Liver (tissue), 9 donors: ENCODE results near the gene RAB12. TPM values are rescaled to one million over a fixed set of nuclear protein-coding genes. Genes with fewer than 3 reads are reported as not detected.
"Not testable (repeated sequence)": the region's sequence is repeated elsewhere in the genome, so short reads cannot be mapped to it uniquely, and the experiment has no call there.

Experiments used
- DNase-seq: peaks from one replicate; pipeline ENCODE4 v3.0.0-alpha.2; 2017; ENCODE audit warnings: low spot score
- H3K27ac ChIP-seq, 2 donors: one replicate each; pipeline ENCODE4 v1.7.0; 2013; ENCODE audit warnings: inconsistent platforms in 2 of 2, low read length in 2 of 2, control low read depth in 1 of 2, low read depth in 1 of 2, mild to moderate bottlenecking in 1 of 2
- H3K27me3 ChIP-seq, 4 donors: one replicate each; pipeline versions ENCODE4 v1.6.1 to v1.7.0; 2013; ENCODE audit warnings: low read length in 3 of 4, inconsistent platforms in 1 of 4, mild to moderate bottlenecking in 1 of 4, moderate library complexity in 1 of 4; ENCODE audit not compliant: control insufficient read depth in 4 of 4, insufficient read depth in 4 of 4
- H3K36me3 ChIP-seq, 4 donors: one replicate each; pipeline versions ENCODE4 v1.6.1 to v1.7.0; 2013; ENCODE audit warnings: low read length in 3 of 4, mild to moderate bottlenecking in 3 of 4, low read depth in 1 of 4, moderate library complexity in 1 of 4; ENCODE audit not compliant: control insufficient read depth in 4 of 4, insufficient read depth in 3 of 4
- H3K4me1 ChIP-seq, 4 donors: one replicate each; pipeline versions ENCODE4 v1.6.1 to v1.7.0; 2013; ENCODE audit warnings: low read length in 3 of 4, mild to moderate bottlenecking in 3 of 4, moderate library complexity in 1 of 4; ENCODE audit not compliant: control insufficient read depth in 4 of 4, insufficient read depth in 4 of 4
- H3K4me3 ChIP-seq, 3 donors: one replicate each; pipeline versions ENCODE4 v1.6.1 to v1.7.0; 2013; ENCODE audit warnings: low read length in 3 of 3, control low read depth in 1 of 3, low read depth in 1 of 3, mild to moderate bottlenecking in 1 of 3
- H3K9ac ChIP-seq, 2 donors: one replicate each; pipeline ENCODE4 v1.7.0; 2013; ENCODE audit warnings: low read length in 2 of 2, mild to moderate bottlenecking in 2 of 2, moderate library complexity in 2 of 2, control low read depth in 1 of 2, low read depth in 1 of 2
- H3K9me3 ChIP-seq, 4 donors: one replicate each; pipeline versions ENCODE4 v1.6.1 to v1.7.0; 2013; ENCODE audit warnings: low read length in 3 of 4; ENCODE audit not compliant: control insufficient read depth in 4 of 4
- EGR1 ChIP-seq, 2 donors: IDR thresholded peaks; 2 replicates each; pipeline ENCODE4 v1.6.1; 2016 to 2018; ENCODE audit warnings: antibody characterized with exemption in 2 of 2, low read depth in 2 of 2
- FOXA1 ChIP-seq: IDR thresholded peaks from 2 replicates; pipeline ENCODE4 v1.6.1; 2016; ENCODE audit warnings: antibody characterized with exemption
- FOXA2 ChIP-seq: IDR thresholded peaks from 2 replicates; pipeline ENCODE4 v1.6.1; 2016; ENCODE audit warnings: antibody characterized with exemption
- GABPA ChIP-seq, 2 donors: IDR thresholded peaks in 1 of 2; conservative IDR thresholded peaks in 1 of 2; 2 replicates each; pipeline ENCODE4 v1.6.1; 2016; ENCODE audit warnings: antibody characterized with exemption in 2 of 2, mild to moderate bottlenecking in 1 of 2, moderate library complexity in 1 of 2
- HNF4A ChIP-seq, 2 donors: conservative IDR thresholded peaks; 2 replicates each; pipeline ENCODE4 v1.6.1; 2016; ENCODE audit warnings: antibody characterized with exemption in 2 of 2, mild to moderate bottlenecking in 2 of 2
- HNF4G ChIP-seq: IDR thresholded peaks from 2 replicates; pipeline ENCODE4 v1.6.1; 2016; ENCODE audit warnings: antibody characterized with exemption
- JUND ChIP-seq, 2 donors: IDR thresholded peaks; 2 replicates each; pipeline ENCODE4 v1.6.1; 2016; ENCODE audit warnings: antibody characterized with exemption in 2 of 2
- NR2F2 ChIP-seq: IDR thresholded peaks from 2 replicates; pipeline ENCODE4 v1.6.1; 2016; ENCODE audit warnings: antibody characterized with exemption
- RAD21 ChIP-seq, 2 donors: IDR thresholded peaks; 2 replicates each; pipeline ENCODE4 v1.6.1; 2016; ENCODE audit warnings: antibody characterized with exemption in 2 of 2, mild to moderate bottlenecking in 2 of 2
- RXRA ChIP-seq, 2 donors: IDR thresholded peaks; 2 replicates each; pipeline ENCODE4 v1.6.1; 2017 to 2018; ENCODE audit warnings: antibody characterized with exemption in 2 of 2, mild to moderate bottlenecking in 1 of 2
- SP1 ChIP-seq: IDR thresholded peaks from 2 replicates; pipeline ENCODE4 v1.6.1; 2018; ENCODE audit warnings: antibody characterized with exemption, mild to moderate bottlenecking
- TAF1 ChIP-seq: conservative IDR thresholded peaks from 2 replicates; pipeline ENCODE4 v1.6.1; 2016; ENCODE audit warnings: antibody characterized with exemption, mild to moderate bottlenecking
- YY1 ChIP-seq: IDR thresholded peaks from 2 replicates; pipeline ENCODE4 v1.6.1; 2016; ENCODE audit warnings: antibody characterized with exemption, mild to moderate bottlenecking
- WGBS: extraction: QIAGEN DNeasy Blood & Tissue Kit; methylation state at CpG from one replicate; pipeline ENCODE4 v1.1.7; 2013; 5-methylcytosine and 5-hydroxymethylcytosine counted together
- polyA plus RNA-seq, 2 donors: library from polyadenylated mRNA; stranded (reverse) in 1 of 2; unstranded in 1 of 2; fragments of 200-250 nt in 1 of 2; fragments of >200 nt in 1 of 2; fragmentation: Nextera tagmentation in 1 of 2; extraction: Ambion mirVana in 1 of 2; gene quantifications; one replicate each; pipeline versions ENCODE4 v1.2.1 to v1.2.3, GENCODE V29; 2013 to 2015
- total RNA-seq, 2 donors: library from RNA; depleted of rRNA; stranded (reverse); fragments of >200 nt; gene quantifications; one replicate each; pipeline ENCODE4 v1.2.3, GENCODE V29; 2014
- TF ChIP-seq, protein P1 (sequence below): IDR thresholded peaks from 2 replicates; pipeline ENCODE4 v1.6.1; 2016; ENCODE audit warnings: antibody characterized with exemption, mild to moderate bottlenecking
- TF ChIP-seq, protein P2 (sequence below): fragments of 150-350 bp; IDR thresholded peaks from 2 replicates; pipeline ENCODE4 v1.5.1; 2017; ENCODE audit warnings: improper control_type of control experiment, low read depth, low read length; ENCODE audit not compliant: missing input control
- TF ChIP-seq, protein P3 (sequence below): IDR thresholded peaks from 2 replicates; pipeline ENCODE4 v1.6.1; 2016; ENCODE audit warnings: antibody characterized with exemption
- TF ChIP-seq, protein P4 (sequence below): IDR thresholded peaks from 2 replicates; pipeline ENCODE4 v1.6.1; 2016; ENCODE audit warnings: antibody characterized with exemption
- TF ChIP-seq, protein P5 (sequence below): IDR thresholded peaks from 2 replicates; pipeline ENCODE4 v1.6.1; 2016; ENCODE audit warnings: antibody characterized with exemption
- donor health status: healthy.
- donor health status: healthy.
- donor health status: healthy.
- donor health status: healthy.
- donor health status: healthy.

Gene RAB12
- total and polyA plus RNA-seq, 4 donors, result 5.0 to 25.9 (median 14.9) TPM

DNA sequence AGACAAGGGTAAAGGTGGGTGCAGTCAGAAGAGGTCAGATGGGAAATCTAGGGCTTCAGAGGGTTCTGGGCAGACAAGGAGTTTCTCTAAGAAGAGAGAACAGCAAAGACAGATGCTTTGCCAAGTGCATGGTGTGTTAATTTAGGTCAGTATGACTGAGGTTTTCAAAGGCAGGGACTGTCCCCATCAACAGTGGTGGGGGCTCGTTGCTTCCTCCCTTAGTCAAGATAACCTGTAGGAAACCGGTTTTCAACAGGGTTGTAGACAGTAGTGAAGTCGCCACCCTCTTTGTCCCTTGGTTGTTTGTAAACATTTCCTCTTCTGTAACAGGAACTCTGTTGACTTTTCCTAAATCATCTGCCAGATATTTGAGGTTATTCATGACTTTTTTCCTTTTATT is 11.6 kb downstream of the RAB12 start:
- no peaks in the 10 kb centered on the region for H3K27me3 ChIP-seq
- H3K4me3 ChIP-seq, result no peak overlapping the region
- WGBS, result 49% methylated on average over 3 of the region's 3 CpGs
- no peak for DNase-seq
- H3K36me3 ChIP-seq, result peaks cover 0 to 7% (median 2%) of the 10 kb centered on the region in 4 donors
- no peak overlapping the region for H3K27ac ChIP-seq
- H3K4me1 ChIP-seq, result peaks cover 3 to 19% (median 9%) of the 10 kb centered on the region in 4 donors
- TF ChIP-seq NR2F2 (no peak), GABPA (IDR thresholded peaks at IDR 0.05 in 1 of 2, conservative IDR thresholded peaks at IDR 0.05 in 1 of 2) (no peak), EGR1 (IDR thresholded peaks at IDR 0.05; ENCODE audit: low read depth in 2 of 2) (no peak), HNF4G (no peak), RXRA (IDR thresholded peaks at IDR 0.05) (no peak), FOXA2 (no peak), SP1 (no peak), JUND (IDR thresholded peaks at IDR 0.05) (no peak), HNF4A (conservative IDR thresholded peaks at IDR 0.05) (no peak), FOXA1 (no peak), TAF1 (no peak), RAD21 (IDR thresholded peaks at IDR 0.05) (no peak), YY1 (no peak)
- TF ChIP-seq, protein P1, sequence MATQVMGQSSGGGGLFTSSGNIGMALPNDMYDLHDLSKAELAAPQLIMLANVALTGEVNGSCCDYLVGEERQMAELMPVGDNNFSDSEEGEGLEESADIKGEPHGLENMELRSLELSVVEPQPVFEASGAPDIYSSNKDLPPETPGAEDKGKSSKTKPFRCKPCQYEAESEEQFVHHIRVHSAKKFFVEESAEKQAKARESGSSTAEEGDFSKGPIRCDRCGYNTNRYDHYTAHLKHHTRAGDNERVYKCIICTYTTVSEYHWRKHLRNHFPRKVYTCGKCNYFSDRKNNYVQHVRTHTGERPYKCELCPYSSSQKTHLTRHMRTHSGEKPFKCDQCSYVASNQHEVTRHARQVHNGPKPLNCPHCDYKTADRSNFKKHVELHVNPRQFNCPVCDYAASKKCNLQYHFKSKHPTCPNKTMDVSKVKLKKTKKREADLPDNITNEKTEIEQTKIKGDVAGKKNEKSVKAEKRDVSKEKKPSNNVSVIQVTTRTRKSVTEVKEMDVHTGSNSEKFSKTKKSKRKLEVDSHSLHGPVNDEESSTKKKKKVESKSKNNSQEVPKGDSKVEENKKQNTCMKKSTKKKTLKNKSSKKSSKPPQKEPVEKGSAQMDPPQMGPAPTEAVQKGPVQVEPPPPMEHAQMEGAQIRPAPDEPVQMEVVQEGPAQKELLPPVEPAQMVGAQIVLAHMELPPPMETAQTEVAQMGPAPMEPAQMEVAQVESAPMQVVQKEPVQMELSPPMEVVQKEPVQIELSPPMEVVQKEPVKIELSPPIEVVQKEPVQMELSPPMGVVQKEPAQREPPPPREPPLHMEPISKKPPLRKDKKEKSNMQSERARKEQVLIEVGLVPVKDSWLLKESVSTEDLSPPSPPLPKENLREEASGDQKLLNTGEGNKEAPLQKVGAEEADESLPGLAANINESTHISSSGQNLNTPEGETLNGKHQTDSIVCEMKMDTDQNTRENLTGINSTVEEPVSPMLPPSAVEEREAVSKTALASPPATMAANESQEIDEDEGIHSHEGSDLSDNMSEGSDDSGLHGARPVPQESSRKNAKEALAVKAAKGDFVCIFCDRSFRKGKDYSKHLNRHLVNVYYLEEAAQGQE, result no peak
- TF ChIP-seq, protein P2, sequence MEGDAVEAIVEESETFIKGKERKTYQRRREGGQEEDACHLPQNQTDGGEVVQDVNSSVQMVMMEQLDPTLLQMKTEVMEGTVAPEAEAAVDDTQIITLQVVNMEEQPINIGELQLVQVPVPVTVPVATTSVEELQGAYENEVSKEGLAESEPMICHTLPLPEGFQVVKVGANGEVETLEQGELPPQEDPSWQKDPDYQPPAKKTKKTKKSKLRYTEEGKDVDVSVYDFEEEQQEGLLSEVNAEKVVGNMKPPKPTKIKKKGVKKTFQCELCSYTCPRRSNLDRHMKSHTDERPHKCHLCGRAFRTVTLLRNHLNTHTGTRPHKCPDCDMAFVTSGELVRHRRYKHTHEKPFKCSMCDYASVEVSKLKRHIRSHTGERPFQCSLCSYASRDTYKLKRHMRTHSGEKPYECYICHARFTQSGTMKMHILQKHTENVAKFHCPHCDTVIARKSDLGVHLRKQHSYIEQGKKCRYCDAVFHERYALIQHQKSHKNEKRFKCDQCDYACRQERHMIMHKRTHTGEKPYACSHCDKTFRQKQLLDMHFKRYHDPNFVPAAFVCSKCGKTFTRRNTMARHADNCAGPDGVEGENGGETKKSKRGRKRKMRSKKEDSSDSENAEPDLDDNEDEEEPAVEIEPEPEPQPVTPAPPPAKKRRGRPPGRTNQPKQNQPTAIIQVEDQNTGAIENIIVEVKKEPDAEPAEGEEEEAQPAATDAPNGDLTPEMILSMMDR, result no peak
- TF ChIP-seq, protein P3, sequence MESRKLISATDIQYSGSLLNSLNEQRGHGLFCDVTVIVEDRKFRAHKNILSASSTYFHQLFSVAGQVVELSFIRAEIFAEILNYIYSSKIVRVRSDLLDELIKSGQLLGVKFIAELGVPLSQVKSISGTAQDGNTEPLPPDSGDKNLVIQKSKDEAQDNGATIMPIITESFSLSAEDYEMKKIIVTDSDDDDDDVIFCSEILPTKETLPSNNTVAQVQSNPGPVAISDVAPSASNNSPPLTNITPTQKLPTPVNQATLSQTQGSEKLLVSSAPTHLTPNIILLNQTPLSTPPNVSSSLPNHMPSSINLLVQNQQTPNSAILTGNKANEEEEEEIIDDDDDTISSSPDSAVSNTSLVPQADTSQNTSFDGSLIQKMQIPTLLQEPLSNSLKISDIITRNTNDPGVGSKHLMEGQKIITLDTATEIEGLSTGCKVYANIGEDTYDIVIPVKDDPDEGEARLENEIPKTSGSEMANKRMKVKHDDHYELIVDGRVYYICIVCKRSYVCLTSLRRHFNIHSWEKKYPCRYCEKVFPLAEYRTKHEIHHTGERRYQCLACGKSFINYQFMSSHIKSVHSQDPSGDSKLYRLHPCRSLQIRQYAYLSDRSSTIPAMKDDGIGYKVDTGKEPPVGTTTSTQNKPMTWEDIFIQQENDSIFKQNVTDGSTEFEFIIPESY, result no peak
- TF ChIP-seq, protein P4, sequence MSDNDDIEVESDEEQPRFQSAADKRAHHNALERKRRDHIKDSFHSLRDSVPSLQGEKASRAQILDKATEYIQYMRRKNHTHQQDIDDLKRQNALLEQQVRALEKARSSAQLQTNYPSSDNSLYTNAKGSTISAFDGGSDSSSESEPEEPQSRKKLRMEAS, result no peak
- TF ChIP-seq, protein P5, sequence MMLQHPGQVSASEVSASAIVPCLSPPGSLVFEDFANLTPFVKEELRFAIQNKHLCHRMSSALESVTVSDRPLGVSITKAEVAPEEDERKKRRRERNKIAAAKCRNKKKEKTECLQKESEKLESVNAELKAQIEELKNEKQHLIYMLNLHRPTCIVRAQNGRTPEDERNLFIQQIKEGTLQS, result no peak
- no peak overlapping the region for H3K9ac ChIP-seq
- no peaks in the 10 kb centered on the region for H3K9me3 ChIP-seq

DNA sequence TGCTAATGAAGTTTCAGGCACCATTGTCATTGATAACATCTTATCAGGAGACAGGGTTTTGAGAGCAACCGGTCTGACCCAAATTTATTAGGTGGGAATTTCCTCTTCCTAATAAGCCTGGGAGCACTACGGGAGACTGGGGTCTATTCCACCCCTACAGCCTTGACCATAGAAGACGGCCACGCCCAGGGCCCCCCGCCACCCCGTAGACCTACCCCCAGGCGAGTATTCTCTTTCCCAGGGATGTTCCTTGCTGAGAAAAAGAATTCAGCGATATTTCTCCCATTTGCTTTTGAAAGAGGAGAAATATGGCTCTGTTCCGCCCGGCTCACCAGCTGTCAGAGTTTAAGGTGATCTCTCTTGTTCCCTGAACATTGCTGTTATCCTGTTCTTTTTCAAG is 13.4 kb downstream of the RAB12 start:
- not testable (repeated sequence) for H3K9ac ChIP-seq, H3K4me3 ChIP-seq, H3K9me3 ChIP-seq, DNase-seq, H3K27me3 ChIP-seq, H3K27ac ChIP-seq
- 96% methylated on average over 10 of the region's 10 CpGs for WGBS
- Histone ChIP-seq H3K4me1 (peaks cover 3 to 19% (median 9%) of the 10 kb centered on the region in 4 donors), H3K36me3 (peaks cover 0 to 15% (median 6%) of the 10 kb centered on the region in 4 donors)
